ENCODE results near the gene PKLR. TPM values are rescaled to one million over a fixed set of nuclear protein-coding genes. Genes with fewer than 3 reads are reported as not detected.

Gene PKLR
- total and polyA plus RNA-seq, 3 experiments from 2014 or later = not detected

GRCh38 chr1:155322571-155322952, 21.3 kb upstream of the PKLR start:
- Mint-ChIP-seq H3K4me1 (peaks cover 22 to 41% (median 26%) of the 10 kb centered on the region in 3 donors), H3K27ac (peak overlapping the region in 4 of 8 donors; percentile 17 to 75 (median 37))

GRCh38 chr1:155321639-155322503, 20.6 kb upstream of the PKLR start:
- peaks cover 0 to 21% (median 3%) of the 10 kb centered on the region in 3 donors for H3K36me3 Mint-ChIP-seq
- no peak overlapping the region for H3K4me3 ChIP-seq (ENCODE audit: low read length)

More at GRCh38 chr1:155322571-155322952, 21.3 kb upstream of the PKLR start:
- Histone ChIP-seq H3K27me3 (ENCODE audit: insufficient read depth, low read length, poor library complexity, severe bottlenecking) (no peaks in the 10 kb centered on the region), H3K27ac (ENCODE audit: low read depth, low read length) (no peak overlapping the region), H3K9me3 (ENCODE audit: low read length) (no peaks in the 10 kb centered on the region), H3K4me3 (ENCODE audit: low read length) (no peak overlapping the region), H3K36me3 (ENCODE audit: insufficient read depth, low read length) (no peaks in the 10 kb centered on the region), H3K4me1 (ENCODE audit: insufficient read depth, low read length) (peaks cover 9% of the 10 kb centered on the region)
- ChIA-PET POLR2A (interaction anchor here (1.0 to 3.3 kb wide), 2 partner anchors 15 to 49 kb away, joined by 3 to 11 read pairs; partner anchors contain the start of genes CLK2 and FDPS), CTCF (interaction anchor here (1.1 to 6.0 kb wide), 12 partner anchors 11 to 362 kb away, joined by 3 to 116 read pairs (median 6); partner anchors contain the start of genes CLK2, FDPS and HCN3)
- Mint-ChIP-seq H3K36me3 (peaks cover 0 to 20% (median 3%) of the 10 kb centered on the region in 3 donors), H3K9me3 (no peaks in the 10 kb centered on the region), H3K27me3 (peaks cover 0 to 2% of the 10 kb centered on the region in 2 donors), H3K4me3 (peak overlapping the region; percentile 62 to 96 (median 76))
- DNase-seq = no peak

GRCh38 chr1:155320661-155321617, 19.7 kb upstream of the PKLR start, which contains the start of gene RUSC1:
Gene RUSC1 (plus strand): TSS chr1:155320894. CDS start chr1:155321774, 880 bp downstream.
- H3K4me1 ChIP-seq (ENCODE audit: insufficient read depth, low read length) = peaks cover 9% of the 10 kb centered on the region
- no peaks in the 10 kb centered on the region for H3K27me3 ChIP-seq (ENCODE audit: insufficient read depth, low read length, poor library complexity, severe bottlenecking)
- H3K27ac Mint-ChIP-seq = peak within 1 kb of the TSS in 5 of 8 donors; percentile 0 to 70 (median 28)
- ChIA-PET POLR2A (interaction anchor here (3.3 kb wide), 1 partner anchor 13 kb away, joined by 11 read pairs; the partner anchor contains the start of gene FDPS), CTCF (interaction anchor here (0.6 to 6.0 kb wide), 6 partner anchors 12 to 114 kb away, joined by 3 to 116 read pairs (median 4); partner anchors contain the start of genes FDPS and HCN3)
- no peaks in the 10 kb centered on the region for H3K9me3 Mint-ChIP-seq
- no peak within 1 kb of the TSS for H3K27ac ChIP-seq (ENCODE audit: low read depth, low read length)
- H3K36me3 ChIP-seq (ENCODE audit: insufficient read depth, low read length) = no peaks in the 10 kb centered on the region
- peak within 1 kb of the TSS; percentile 25 for H3K4me3 ChIP-seq (ENCODE audit: low read length)
- H3K4me1 Mint-ChIP-seq = peaks cover 18 to 37% (median 22%) of the 10 kb centered on the region in 3 donors
- no peaks in the 10 kb centered on the region for H3K9me3 ChIP-seq (ENCODE audit: low read length)
- no peaks in the 10 kb centered on the region for H3K27me3 Mint-ChIP-seq
- peak; percentile 40 to 70 (median 60) for DNase-seq
- peaks cover 0 to 24% (median 3%) of the 10 kb centered on the region in 3 donors for H3K36me3 Mint-ChIP-seq
- peak within 1 kb of the TSS; percentile 41 to 78 (median 70) for H3K4me3 Mint-ChIP-seq

More at GRCh38 chr1:155321639-155322503, 20.6 kb upstream of the PKLR start:
- H3K27me3 ChIP-seq (ENCODE audit: insufficient read depth, low read length, poor library complexity, severe bottlenecking) = no peaks in the 10 kb centered on the region
- Mint-ChIP-seq H3K4me1 (peaks cover 22 to 41% (median 26%) of the 10 kb centered on the region in 3 donors), H3K9me3 (no peaks in the 10 kb centered on the region), H3K4me3 (peak overlapping the region; percentile 62 to 96 (median 76)), H3K27ac (peak overlapping the region in 3 of 8 donors; percentile 17 to 75 (median 45)), H3K27me3 (peaks cover 0 to 2% of the 10 kb centered on the region in 2 donors)
- no peak for DNase-seq
- no peak overlapping the region for H3K27ac ChIP-seq (ENCODE audit: low read depth, low read length)
- no peaks in the 10 kb centered on the region for H3K9me3 ChIP-seq (ENCODE audit: low read length)
- ChIA-PET POLR2A (interaction anchor here (1.0 to 3.3 kb wide), 2 partner anchors 14 to 49 kb away, joined by 3 to 11 read pairs; partner anchors contain the start of genes CLK2 and FDPS), CTCF (interaction anchor here (0.6 to 6.0 kb wide), 12 partner anchors 10 to 115 kb away, joined by 3 to 116 read pairs (median 4); partner anchors contain the start of genes CLK2, FDPS and HCN3)
- H3K36me3 ChIP-seq (ENCODE audit: insufficient read depth, low read length) = no peaks in the 10 kb centered on the region
- peaks cover 9% of the 10 kb centered on the region for H3K4me1 ChIP-seq (ENCODE audit: insufficient read depth, low read length)

GRCh38 chr1:155320252-155320651, 19.0 kb upstream of the PKLR start:
- no peaks in the 10 kb centered on the region for H3K9me3 ChIP-seq (ENCODE audit: low read length)
- CTCF ChIA-PET = interaction anchor here (6.0 kb wide), 1 partner anchor 70 kb away, joined by 116 read pairs; no protein-coding TSS in a partner anchor
- Mint-ChIP-seq H3K36me3 (peaks cover 0 to 24% (median 3%) of the 10 kb centered on the region in 3 donors), H3K27me3 (no peaks in the 10 kb centered on the region), H3K4me1 (peaks cover 12 to 31% (median 20%) of the 10 kb centered on the region in 3 donors), H3K4me3 (peak overlapping the region; percentile 30 to 78 (median 70)), H3K27ac (peak overlapping the region in 5 of 8 donors; percentile 0 to 70 (median 19)), H3K9me3 (no peaks in the 10 kb centered on the region)
- H3K27me3 ChIP-seq (ENCODE audit: insufficient read depth, low read length, poor library complexity, severe bottlenecking) = no peaks in the 10 kb centered on the region
- no peaks in the 10 kb centered on the region for H3K36me3 ChIP-seq (ENCODE audit: insufficient read depth, low read length)
- POLR2A ChIA-PET = interaction anchor here (3.3 kb wide), 1 partner anchor 12 kb away, joined by 11 read pairs; the partner anchor contains the start of gene FDPS
- H3K27ac ChIP-seq (ENCODE audit: low read depth, low read length) = no peak overlapping the region
- peaks cover 9% of the 10 kb centered on the region for H3K4me1 ChIP-seq (ENCODE audit: insufficient read depth, low read length)
- peak overlapping the region; percentile 25 for H3K4me3 ChIP-seq (ENCODE audit: low read length)
- no peak for DNase-seq

- no peaks in the 10 kb centered on the region for H3K9me3 Mint-ChIP-seq
- H3K27me3 Mint-ChIP-seq = no peaks in the 10 kb centered on the region
- H3K9me3 ChIP-seq (ENCODE audit: low read length) = no peaks in the 10 kb centered on the region
- peaks cover 0 to 28% (median 3%) of the 10 kb centered on the region in 3 donors for H3K36me3 Mint-ChIP-seq
- no peak for DNase-seq
- CTCF ChIA-PET = interaction anchor here (6.0 kb wide), 1 partner anchor 69 kb away, joined by 116 read pairs; no protein-coding TSS in a partner anchor
- no peaks in the 10 kb centered on the region for H3K27me3 ChIP-seq (ENCODE audit: insufficient read depth, low read length, poor library complexity, severe bottlenecking)
- H3K4me3 Mint-ChIP-seq = peak overlapping the region in 2 of 7 donors; percentile 30 to 78
- peaks cover 12 to 26% (median 20%) of the 10 kb centered on the region in 3 donors for H3K4me1 Mint-ChIP-seq
- POLR2A ChIA-PET = interaction anchor here (3.3 kb wide), 1 partner anchor 12 kb away, joined by 11 read pairs; the partner anchor contains the start of gene FDPS
- H3K4me1 ChIP-seq (ENCODE audit: insufficient read depth, low read length) = peaks cover 6% of the 10 kb centered on the region
- H3K27ac ChIP-seq (ENCODE audit: low read depth, low read length) = no peak overlapping the region
- no peaks in the 10 kb centered on the region for H3K36me3 ChIP-seq (ENCODE audit: insufficient read depth, low read length)
- no peak overlapping the region for H3K4me3 ChIP-seq (ENCODE audit: low read length)
- peak overlapping the region in 2 of 8 donors; percentile 28 to 47 for H3K27ac Mint-ChIP-seq
Measured at GRCh38 chr1:155319536-155319935, 18.3 kb upstream of the PKLR start.

GRCh38 chr1:155318082-155318481, 16.8 kb upstream of the PKLR start:
- no peak for DNase-seq
- no peaks in the 10 kb centered on the region for H3K9me3 Mint-ChIP-seq
- H3K36me3 Mint-ChIP-seq = peaks cover 3 to 34% (median 4%) of the 10 kb centered on the region in 3 donors
- H3K4me1 Mint-ChIP-seq = peaks cover 12 to 26% (median 20%) of the 10 kb centered on the region in 3 donors
- Histone ChIP-seq H3K9me3 (ENCODE audit: low read length) (no peaks in the 10 kb centered on the region), H3K4me1 (ENCODE audit: insufficient read depth, low read length) (peaks cover 6% of the 10 kb centered on the region), H3K4me3 (ENCODE audit: low read length) (no peak overlapping the region), H3K36me3 (ENCODE audit: insufficient read depth, low read length) (no peaks in the 10 kb centered on the region), H3K27me3 (ENCODE audit: insufficient read depth, low read length, poor library complexity, severe bottlenecking) (no peaks in the 10 kb centered on the region), H3K27ac (ENCODE audit: low read depth, low read length) (no peak overlapping the region)
- no peaks in the 10 kb centered on the region for H3K27me3 Mint-ChIP-seq
- peak overlapping the region in 1 of 8 donors; percentile 30 for H3K27ac Mint-ChIP-seq
- peak overlapping the region in 1 of 7 donors; percentile 10 for H3K4me3 Mint-ChIP-seq
- CTCF ChIA-PET = no interaction called here
- POLR2A ChIA-PET = no interaction called here

- no peaks in the 10 kb centered on the region for H3K9me3 Mint-ChIP-seq
- Histone ChIP-seq H3K4me1 (ENCODE audit: insufficient read depth, low read length) (no peaks in the 10 kb centered on the region), H3K4me3 (ENCODE audit: low read length) (no peak overlapping the region), H3K36me3 (ENCODE audit: insufficient read depth, low read length) (no peaks in the 10 kb centered on the region), H3K27me3 (ENCODE audit: insufficient read depth, low read length, poor library complexity, severe bottlenecking) (no peaks in the 10 kb centered on the region), H3K27ac (ENCODE audit: low read depth, low read length) (no peak overlapping the region), H3K9me3 (ENCODE audit: low read length) (no peaks in the 10 kb centered on the region)
- ChIA-PET CTCF (interaction anchor here (1.4 kb wide), 1 partner anchor 66 kb away, joined by 4 read pairs; no protein-coding TSS in a partner anchor), POLR2A (no interaction called here)
- peaks cover 8 to 20% (median 14%) of the 10 kb centered on the region in 3 donors for H3K4me1 Mint-ChIP-seq
- peak overlapping the region in 1 of 7 donors; percentile 20 for H3K4me3 Mint-ChIP-seq
- H3K36me3 Mint-ChIP-seq = peaks cover 3 to 45% (median 4%) of the 10 kb centered on the region in 3 donors
- no peaks in the 10 kb centered on the region for H3K27me3 Mint-ChIP-seq
- peak overlapping the region in 2 of 8 donors; percentile 18 to 33 for H3K27ac Mint-ChIP-seq
- no peak for DNase-seq
Measured at GRCh38 chr1:155316922-155317321, 15.7 kb upstream of the PKLR start.
